Adipocyte (in vitro differentiated cells): Measurements from ENCODE around the gene NHERF2.

Experiments used
- DNase-seq: peaks from one replicate; pipeline ENCODE4 v3.0.0-alpha.2; 2015; ENCODE audit warnings: low read depth
- H3K27me3 ChIP-seq: replicated peaks from 2 replicates; pipeline ENCODE4 v1.7.0; 2013; ENCODE audit warnings: mild to moderate bottlenecking, low read length, moderate library complexity; ENCODE audit not compliant: control insufficient read depth, insufficient read depth
- H3K36me3 ChIP-seq: 2 replicates; pipeline ENCODE4 v1.7.0; 2013; ENCODE audit warnings: low read length, mild to moderate bottlenecking, moderate library complexity; ENCODE audit not compliant: control insufficient read depth, insufficient read depth, severe bottlenecking
- H3K4me1 ChIP-seq: 2 replicates; pipeline ENCODE4 v1.7.0; 2013; ENCODE audit warnings: mild to moderate bottlenecking, low read length, moderate library complexity; ENCODE audit not compliant: control insufficient read depth, insufficient read depth
- H3K4me3 ChIP-seq: 2 replicates; pipeline ENCODE4 v1.7.0; 2013; ENCODE audit warnings: mild to moderate bottlenecking, low read length, moderate library complexity
- H3K9ac ChIP-seq: 2 replicates; pipeline ENCODE4 v1.7.0; 2013; ENCODE audit warnings: mild to moderate bottlenecking, low read length, moderate library complexity
- H3K9me3 ChIP-seq: 2 replicates; pipeline ENCODE4 v1.7.0; 2013; ENCODE audit warnings: mild to moderate bottlenecking, low read length, moderate library complexity; ENCODE audit not compliant: control insufficient read depth

NHERF2 gene

DNA sequence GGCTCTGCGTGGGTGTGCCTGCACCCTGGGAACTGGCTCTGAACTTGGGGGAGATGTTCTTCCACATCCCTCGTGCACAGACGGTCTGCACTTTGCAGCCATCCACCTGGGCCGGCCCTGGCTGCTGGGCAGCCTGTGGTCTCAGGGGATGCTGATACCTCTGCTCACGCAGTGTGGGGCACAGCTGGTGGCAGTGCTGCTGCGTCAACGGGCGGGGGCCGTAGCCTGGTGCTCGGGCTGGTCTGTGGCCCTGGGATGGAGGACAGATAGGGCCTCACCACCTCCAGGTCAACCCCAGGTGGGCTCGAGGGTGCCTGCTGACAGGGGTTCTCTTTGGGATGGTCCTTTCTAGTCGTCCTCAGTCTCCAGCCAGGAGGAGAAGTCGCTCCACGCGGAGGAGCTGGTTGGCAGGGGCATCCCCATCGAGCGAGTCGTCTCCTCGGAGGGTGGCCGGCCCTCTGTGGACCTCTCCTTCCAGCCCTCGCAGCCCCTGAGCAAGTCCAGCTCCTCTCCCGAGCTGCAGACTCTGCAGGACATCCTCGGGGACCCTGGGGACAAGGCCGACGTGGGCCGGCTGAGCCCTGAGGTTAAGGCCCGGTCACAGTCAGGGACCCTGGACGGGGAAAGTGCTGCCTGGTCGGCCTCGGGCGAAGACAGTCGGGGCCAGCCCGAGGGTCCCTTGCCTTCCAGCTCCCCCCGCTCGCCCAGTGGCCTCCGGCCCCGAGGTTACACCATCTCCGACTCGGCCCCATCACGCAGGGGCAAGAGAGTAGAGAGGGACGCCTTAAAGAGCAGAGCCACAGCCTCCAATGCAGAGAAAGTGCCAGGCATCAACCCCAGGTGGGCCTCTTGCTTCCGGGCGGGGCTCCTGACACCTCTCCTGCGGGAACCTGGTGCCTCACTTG, 57.4 kb downstream of the NHERF2 start:
- H3K9me3 ChIP-seq: no peaks in the 10 kb centered on the region
- DNase-seq: no peak
- H3K36me3 ChIP-seq: peaks cover 40% of the 10 kb centered on the region
- no peak overlapping the region for H3K9ac ChIP-seq
- H3K4me1 ChIP-seq: no peaks in the 10 kb centered on the region
- no peak overlapping the region for H3K4me3 ChIP-seq
- no peaks in the 10 kb centered on the region for H3K27me3 ChIP-seq

GRCh38 chr16:2084895-2085625, 58.4 kb downstream of the NHERF2 start:
- no peak for DNase-seq
- no peaks in the 10 kb centered on the region for H3K9me3 ChIP-seq
- H3K27me3 ChIP-seq: no peaks in the 10 kb centered on the region
- no peaks in the 10 kb centered on the region for H3K4me1 ChIP-seq
- H3K4me3 ChIP-seq: no peak overlapping the region
- H3K9ac ChIP-seq: no peak overlapping the region
- peaks cover 44% of the 10 kb centered on the region for H3K36me3 ChIP-seq

DNA sequence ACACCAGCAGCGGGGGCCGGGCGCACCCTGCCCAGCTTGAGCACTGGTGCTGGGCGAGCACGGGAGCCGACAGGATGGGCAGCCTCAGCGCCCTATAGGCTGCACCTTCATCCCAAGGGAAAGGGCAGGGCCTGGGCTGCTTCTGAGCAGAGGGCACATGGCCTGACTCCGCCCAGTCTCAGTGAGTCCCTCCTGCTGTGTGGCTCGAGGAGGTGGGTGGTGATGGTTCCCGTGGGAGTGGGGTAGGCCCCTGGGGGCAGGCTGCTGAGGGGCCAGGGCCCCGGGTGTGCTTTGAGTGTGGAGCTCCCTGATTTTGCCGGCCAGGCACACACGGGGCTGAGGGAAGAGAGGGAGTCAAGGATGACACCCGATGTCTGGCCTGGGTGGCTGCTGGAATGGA, 59.0 kb downstream of the NHERF2 start:
- no peaks in the 10 kb centered on the region for H3K9me3 ChIP-seq
- DNase-seq: peak; percentile 22
- H3K27me3 ChIP-seq: no peaks in the 10 kb centered on the region
- peaks cover 50% of the 10 kb centered on the region for H3K36me3 ChIP-seq
- no peaks in the 10 kb centered on the region for H3K4me1 ChIP-seq
- H3K4me3 ChIP-seq: no peak overlapping the region
- no peak overlapping the region for H3K9ac ChIP-seq

DNA sequence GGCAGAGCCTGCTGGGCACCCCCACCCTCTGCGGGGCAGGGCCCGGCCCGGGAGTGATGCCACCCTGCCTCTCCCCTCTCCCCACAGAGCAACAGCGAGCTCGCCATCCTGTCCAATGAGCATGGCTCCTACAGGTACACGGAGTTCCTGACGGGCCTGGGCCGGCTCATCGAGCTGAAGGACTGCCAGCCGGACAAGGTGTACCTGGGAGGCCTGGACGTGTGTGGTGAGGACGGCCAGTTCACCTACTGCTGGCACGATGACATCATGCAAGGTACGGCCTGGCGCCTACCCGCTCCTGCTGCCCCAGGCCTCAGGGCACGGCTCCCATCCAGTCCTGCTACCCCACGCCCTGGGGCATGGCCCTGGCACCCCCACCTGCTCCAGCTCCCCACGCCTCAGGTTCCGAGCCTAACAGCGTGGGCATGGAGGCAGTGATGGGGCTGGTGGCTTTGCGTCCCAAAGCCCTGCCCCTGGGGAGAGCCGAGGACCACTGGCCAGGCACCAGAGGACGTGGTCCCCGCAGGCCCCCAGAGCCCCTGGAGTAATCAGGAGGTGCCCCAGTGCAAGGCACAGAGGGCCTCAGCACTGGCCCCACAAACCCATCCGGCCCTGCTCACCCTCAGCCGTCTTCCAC, 59.5 kb downstream of the NHERF2 start:
- Histone ChIP-seq H3K9me3 (no peaks in the 10 kb centered on the region), H3K4me3 (no peak overlapping the region), H3K4me1 (no peaks in the 10 kb centered on the region), H3K9ac (no peak overlapping the region), H3K27me3 (no peaks in the 10 kb centered on the region), H3K36me3 (peaks cover 51% of the 10 kb centered on the region)
- no peak for DNase-seq

- Histone ChIP-seq H3K4me1 (no peaks in the 10 kb centered on the region), H3K9me3 (no peaks in the 10 kb centered on the region), H3K4me3 (no peak overlapping the region), H3K27me3 (no peaks in the 10 kb centered on the region), H3K36me3 (peaks cover 51% of the 10 kb centered on the region), H3K9ac (no peak overlapping the region)
- DNase-seq: no peak
These were observed 60.4 kb downstream of the NHERF2 start for GRCh38 chr16:2086812-2087747.

DNA sequence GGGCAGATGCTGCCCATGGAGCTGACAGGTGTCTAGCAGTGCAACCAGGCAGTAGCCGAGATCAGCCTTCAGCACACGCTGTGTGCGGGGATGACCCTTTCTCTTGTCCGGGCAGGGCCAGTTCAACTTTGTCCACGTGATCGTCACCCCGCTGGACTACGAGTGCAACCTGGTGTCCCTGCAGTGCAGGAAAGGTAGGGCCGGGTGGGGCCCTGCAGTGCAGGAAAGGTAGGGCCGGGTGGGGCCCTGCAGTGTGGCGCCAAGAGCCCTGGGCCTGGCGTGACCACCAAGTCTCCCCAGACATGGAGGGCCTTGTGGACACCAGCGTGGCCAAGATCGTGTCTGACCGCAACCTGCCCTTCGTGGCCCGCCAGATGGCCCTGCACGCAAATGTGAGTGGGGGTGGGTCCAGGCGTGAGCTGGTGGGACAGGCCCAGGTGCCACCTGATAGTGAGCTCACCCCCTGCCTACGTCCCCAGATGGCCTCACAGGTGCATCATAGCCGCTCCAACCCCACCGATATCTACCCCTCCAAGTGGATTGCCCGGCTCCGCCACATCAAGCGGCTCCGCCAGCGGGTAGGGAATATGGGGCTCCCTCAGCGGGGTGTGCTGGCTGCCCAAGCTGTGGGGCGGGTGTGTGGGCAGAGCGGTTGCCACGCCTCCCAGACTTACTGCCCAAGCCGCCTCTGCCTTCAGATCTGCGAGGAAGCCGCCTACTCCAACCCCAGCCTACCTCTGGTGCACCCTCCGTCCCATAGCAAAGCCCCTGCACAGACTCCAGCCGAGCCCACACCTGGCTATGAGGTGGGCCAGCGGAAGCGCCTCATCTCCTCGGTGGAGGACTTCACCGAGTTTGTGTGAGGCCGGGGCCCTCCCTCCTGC, 61.3 kb downstream of the NHERF2 start:
- Histone ChIP-seq H3K9ac (no peak overlapping the region), H3K4me1 (no peaks in the 10 kb centered on the region), H3K27me3 (no peaks in the 10 kb centered on the region), H3K4me3 (no peak overlapping the region), H3K36me3 (peaks cover 55% of the 10 kb centered on the region), H3K9me3 (no peaks in the 10 kb centered on the region)
- no peak for DNase-seq
